ENCODE measurements around the gene PRTG. TPM values are rescaled to one million over a fixed set of nuclear protein-coding genes. Genes with fewer than 3 reads are reported as not detected.

PRTG gene
- polyA plus RNA-seq, 3 donors: not detected

DNA sequence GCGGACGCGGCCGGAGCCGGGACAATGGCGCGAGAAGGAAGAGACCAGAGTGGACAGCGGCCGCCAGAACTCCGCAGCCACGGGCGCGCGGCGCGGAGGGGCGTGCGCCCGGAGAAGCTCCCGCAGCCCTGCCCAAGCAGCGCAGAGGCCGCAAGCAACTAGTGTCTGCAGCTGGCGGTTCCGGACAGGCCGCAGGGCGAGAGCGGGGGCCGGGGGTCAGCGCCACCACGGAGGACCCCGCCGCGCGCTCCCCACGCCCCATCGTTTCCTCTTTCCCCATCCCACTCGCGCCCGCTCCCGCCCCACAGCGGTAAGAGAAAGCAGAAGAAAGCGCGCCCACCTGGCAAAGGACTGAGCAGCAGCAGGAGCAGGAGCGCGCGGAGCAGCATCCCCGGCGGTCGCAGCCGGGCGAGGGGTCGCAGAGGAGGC is 440 bp downstream of the PRTG start:
- peak in 1 of 3 donors; percentile 14 for DNase-seq
- Histone ChIP-seq H3K79me2 (ENCODE audit: insufficient read depth, low read length) (no peaks in the 10 kb centered on the region), H3K27ac (ENCODE audit: low read depth in 1 of 2, low read length in 2 of 2) (no peak overlapping the region), H3K9ac (ENCODE audit: insufficient read depth, low read length, poor library complexity, severe bottlenecking) (no peak overlapping the region), H3K4me1 (ENCODE audit: control insufficient read depth in 1 of 2, insufficient read depth in 2 of 2, low read length in 2 of 2) (peaks cover 3 to 10% of the 10 kb centered on the region in 2 donors), H3K27me3 (ENCODE audit: control insufficient read depth in 2 of 2, insufficient read depth in 2 of 2, low read length in 2 of 2) (peaks cover 61 to 62% of the 10 kb centered on the region in 2 donors), H3K4me2 (replicated peaks; ENCODE audit: extremely low read depth, low read length, poor library complexity, severe bottlenecking) (peak overlapping the region; percentile 78), H4K20me1 (ENCODE audit: insufficient read depth, low read length) (no peaks in the 10 kb centered on the region), H3K9me3 (replicated peaks in 1 of 2; ENCODE audit: control insufficient read depth in 1 of 2, insufficient read depth in 1 of 2, low read length in 2 of 2) (peaks cover 0 to 5% of the 10 kb centered on the region in 2 donors), H3K36me3 (replicated peaks in 1 of 2; ENCODE audit: control insufficient read depth in 1 of 2, insufficient read depth in 2 of 2, low read length in 2 of 2) (no peaks in the 10 kb centered on the region), H3K4me3 (replicated peaks in 1 of 3; ENCODE audit: low read depth in 2 of 3, low read length in 3 of 3) (peak overlapping the region in 2 of 3 experiments; percentile 26 to 67), H2AFZ (ENCODE audit: insufficient read depth, low read depth, low read length, poor library complexity, severe bottlenecking) (peak overlapping the region; percentile 48)
- under 1% methylated on average over 52 of the region's 52 CpGs for WGBS (ENCODE audit: insufficient coverage)
- TF ChIP-seq, protein P1, sequence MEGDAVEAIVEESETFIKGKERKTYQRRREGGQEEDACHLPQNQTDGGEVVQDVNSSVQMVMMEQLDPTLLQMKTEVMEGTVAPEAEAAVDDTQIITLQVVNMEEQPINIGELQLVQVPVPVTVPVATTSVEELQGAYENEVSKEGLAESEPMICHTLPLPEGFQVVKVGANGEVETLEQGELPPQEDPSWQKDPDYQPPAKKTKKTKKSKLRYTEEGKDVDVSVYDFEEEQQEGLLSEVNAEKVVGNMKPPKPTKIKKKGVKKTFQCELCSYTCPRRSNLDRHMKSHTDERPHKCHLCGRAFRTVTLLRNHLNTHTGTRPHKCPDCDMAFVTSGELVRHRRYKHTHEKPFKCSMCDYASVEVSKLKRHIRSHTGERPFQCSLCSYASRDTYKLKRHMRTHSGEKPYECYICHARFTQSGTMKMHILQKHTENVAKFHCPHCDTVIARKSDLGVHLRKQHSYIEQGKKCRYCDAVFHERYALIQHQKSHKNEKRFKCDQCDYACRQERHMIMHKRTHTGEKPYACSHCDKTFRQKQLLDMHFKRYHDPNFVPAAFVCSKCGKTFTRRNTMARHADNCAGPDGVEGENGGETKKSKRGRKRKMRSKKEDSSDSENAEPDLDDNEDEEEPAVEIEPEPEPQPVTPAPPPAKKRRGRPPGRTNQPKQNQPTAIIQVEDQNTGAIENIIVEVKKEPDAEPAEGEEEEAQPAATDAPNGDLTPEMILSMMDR (IDR thresholded peaks at IDR 0.05): no peak
- peak overlapping the region; percentile 48 to 82 for H3K4me3 Mint-ChIP-seq
- no peaks in the 10 kb centered on the region for H3K36me3 Mint-ChIP-seq
- H3K27me3 Mint-ChIP-seq (ENCODE audit: low read depth in 3 of 3): peaks cover 34 to 50% (median 48%) of the 10 kb centered on the region in 3 donors
- peaks cover 4% of the 10 kb centered on the region for H3K4me1 Mint-ChIP-seq
- intact Hi-C loops (cut with micrococcal nuclease): no loop called here
- H3K9me3 Mint-ChIP-seq: peaks cover 0 to 4% (median 0%) of the 10 kb centered on the region in 7 donors
- H3K27ac Mint-ChIP-seq: no peak overlapping the region

- H3K36me3 Mint-ChIP-seq: no peaks in the 10 kb centered on the region
- Histone ChIP-seq H3K9me3 (replicated peaks in 1 of 2; ENCODE audit: control insufficient read depth in 1 of 2, insufficient read depth in 1 of 2, low read length in 2 of 2) (peaks cover 0 to 5% of the 10 kb centered on the region in 2 donors), H2AFZ (ENCODE audit: insufficient read depth, low read depth, low read length, poor library complexity, severe bottlenecking) (peak overlapping the region; percentile 48), H3K4me1 (ENCODE audit: control insufficient read depth in 1 of 2, insufficient read depth in 2 of 2, low read length in 2 of 2) (peaks cover 3 to 10% of the 10 kb centered on the region in 2 donors), H3K27me3 (ENCODE audit: control insufficient read depth in 2 of 2, insufficient read depth in 2 of 2, low read length in 2 of 2) (peaks cover 61 to 67% of the 10 kb centered on the region in 2 donors), H3K27ac (ENCODE audit: low read depth in 1 of 2, low read length in 2 of 2) (no peak overlapping the region), H3K9ac (ENCODE audit: insufficient read depth, low read length, poor library complexity, severe bottlenecking) (no peak overlapping the region), H3K79me2 (ENCODE audit: insufficient read depth, low read length) (no peaks in the 10 kb centered on the region), H3K4me2 (replicated peaks; ENCODE audit: extremely low read depth, low read length, poor library complexity, severe bottlenecking) (peak overlapping the region; percentile 78), H4K20me1 (ENCODE audit: insufficient read depth, low read length) (no peaks in the 10 kb centered on the region), H3K36me3 (replicated peaks in 1 of 2; ENCODE audit: control insufficient read depth in 1 of 2, insufficient read depth in 2 of 2, low read length in 2 of 2) (no peaks in the 10 kb centered on the region), H3K4me3 (replicated peaks in 1 of 3; ENCODE audit: low read depth in 2 of 3, low read length in 3 of 3) (peak overlapping the region in 1 of 3 experiments; percentile 67)
- no peak for DNase-seq
- intact Hi-C loops (cut with micrococcal nuclease): no loop called here
- peaks cover 4% of the 10 kb centered on the region for H3K4me1 Mint-ChIP-seq
- no peak overlapping the region for H3K27ac Mint-ChIP-seq
- H3K9me3 Mint-ChIP-seq: peaks cover 0 to 3% (median 0%) of the 10 kb centered on the region in 7 donors
- H3K4me3 Mint-ChIP-seq: no peak overlapping the region
- WGBS (ENCODE audit: insufficient coverage): 2% methylated on average over 33 of the region's 34 CpGs
- peaks cover 34 to 54% (median 46%) of the 10 kb centered on the region in 3 donors for H3K27me3 Mint-ChIP-seq (ENCODE audit: low read depth in 3 of 3)
- TF ChIP-seq, protein P1 (IDR thresholded peaks at IDR 0.05): no peak
Observed at GRCh38 chr15:55741833-55742497, 987 bp downstream of the PRTG start.
